Epidermal melanocyte (primary cell): Measurements from ENCODE around the gene SBF2.
"Not testable (repeated sequence)": the region's sequence is repeated elsewhere in the genome, so short reads cannot be mapped to it uniquely, and the experiment has no call there.

ENCODE experiments used
- DNase-seq: peaks from one replicate; pipeline ENCODE4 v3.0.0; 2011; ENCODE audit warnings: low spot score; ENCODE audit not compliant: insufficient read length

SBF2 gene

DNA sequence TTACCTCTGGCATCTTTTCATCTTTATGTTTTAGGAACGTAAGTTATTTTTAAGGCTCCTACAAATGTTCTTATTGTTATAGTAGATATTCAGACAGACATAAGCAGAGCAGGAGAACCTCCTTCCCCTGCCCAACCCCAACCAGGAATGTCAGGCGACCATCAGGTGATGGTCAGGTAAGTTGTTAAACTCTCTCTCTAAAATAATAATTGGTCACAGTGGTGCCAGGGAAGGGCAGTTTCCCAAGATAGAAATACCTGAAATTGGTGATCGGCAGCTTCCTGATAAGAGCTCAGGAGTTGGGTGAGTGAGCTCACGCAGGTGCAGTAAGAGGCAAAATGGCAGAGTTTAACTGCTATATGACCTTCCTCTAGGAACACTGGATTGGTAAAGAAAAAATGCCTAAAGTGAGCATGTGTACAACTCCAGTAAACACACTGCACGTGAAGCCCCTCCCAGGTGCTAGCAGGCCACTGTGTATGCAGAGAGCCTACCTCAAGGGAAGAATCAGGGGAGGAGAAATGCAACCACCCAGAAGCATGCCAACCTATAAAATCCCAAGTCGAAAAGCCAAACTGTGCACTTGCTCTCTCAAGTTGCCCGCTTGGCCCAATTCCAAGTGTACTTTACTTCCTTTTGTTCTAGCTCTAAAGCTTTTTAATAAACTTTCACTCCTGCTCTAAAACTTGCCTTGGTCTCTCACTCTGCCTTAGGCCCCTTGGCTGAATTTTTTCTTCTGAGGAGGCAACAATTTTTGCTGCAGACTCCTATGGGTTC, 273.9 kb downstream of the SBF2 start:
- DNase-seq: no peak

DNA sequence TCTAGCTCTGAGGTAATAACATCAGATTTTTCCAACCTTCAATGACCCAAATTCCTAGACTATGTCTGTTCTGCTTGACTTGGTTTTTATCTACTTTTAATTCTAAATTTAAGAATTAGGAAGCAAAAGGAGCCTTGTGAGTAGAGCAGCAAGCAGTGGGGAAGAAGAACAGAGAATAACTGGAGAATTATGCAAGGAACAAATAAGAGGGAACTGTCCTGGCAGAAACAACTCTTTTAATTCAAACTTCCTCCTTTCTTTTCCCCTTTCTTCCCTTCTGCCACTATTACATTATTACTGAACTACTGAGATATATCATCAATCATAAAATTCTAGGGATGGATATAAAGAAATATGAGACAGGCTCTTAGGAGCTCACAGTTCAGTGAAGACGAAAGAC, 276.1 kb downstream of the SBF2 start:
- DNase-seq: no peak

DNA sequence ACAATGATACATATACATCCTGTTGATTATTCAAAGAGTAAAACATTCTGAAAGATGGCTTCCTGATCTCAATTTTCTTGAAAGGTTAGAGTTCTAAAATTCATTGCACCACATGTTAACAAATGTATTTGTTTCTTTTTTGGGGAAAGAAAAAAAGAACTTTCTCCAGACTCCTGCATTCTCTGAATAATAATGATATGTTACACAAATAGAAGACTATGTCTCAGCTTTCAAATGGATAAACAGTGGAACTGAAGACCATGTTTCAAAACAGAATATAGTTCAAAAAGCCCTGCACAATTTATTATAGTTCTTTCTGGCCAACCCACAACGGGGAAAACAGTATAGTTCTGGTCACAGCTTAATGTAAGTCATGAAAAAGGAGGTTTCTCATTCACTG, 277.0 kb downstream of the SBF2 start:
- no peak for DNase-seq

DNA sequence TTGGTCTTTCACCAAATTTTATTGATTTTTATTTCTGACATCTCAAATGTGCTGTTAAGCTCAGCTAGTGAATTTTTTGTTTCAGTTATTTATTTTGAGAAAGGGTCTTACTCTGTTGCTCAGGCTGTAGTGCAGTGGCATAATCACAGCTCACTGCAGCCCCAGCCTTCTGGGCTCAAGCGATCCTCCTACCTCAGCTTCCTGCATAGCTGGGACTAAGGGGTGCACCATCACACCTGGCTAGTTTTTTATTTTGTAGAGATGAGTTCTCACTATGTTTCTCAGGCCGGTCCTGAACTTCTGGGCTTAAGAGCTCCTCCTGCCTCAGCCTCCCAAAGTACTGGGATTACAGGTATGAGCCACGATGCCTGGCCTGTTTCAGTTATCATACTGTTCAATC, 282.0 kb downstream of the SBF2 start:
- DNase-seq: no peak

DNA sequence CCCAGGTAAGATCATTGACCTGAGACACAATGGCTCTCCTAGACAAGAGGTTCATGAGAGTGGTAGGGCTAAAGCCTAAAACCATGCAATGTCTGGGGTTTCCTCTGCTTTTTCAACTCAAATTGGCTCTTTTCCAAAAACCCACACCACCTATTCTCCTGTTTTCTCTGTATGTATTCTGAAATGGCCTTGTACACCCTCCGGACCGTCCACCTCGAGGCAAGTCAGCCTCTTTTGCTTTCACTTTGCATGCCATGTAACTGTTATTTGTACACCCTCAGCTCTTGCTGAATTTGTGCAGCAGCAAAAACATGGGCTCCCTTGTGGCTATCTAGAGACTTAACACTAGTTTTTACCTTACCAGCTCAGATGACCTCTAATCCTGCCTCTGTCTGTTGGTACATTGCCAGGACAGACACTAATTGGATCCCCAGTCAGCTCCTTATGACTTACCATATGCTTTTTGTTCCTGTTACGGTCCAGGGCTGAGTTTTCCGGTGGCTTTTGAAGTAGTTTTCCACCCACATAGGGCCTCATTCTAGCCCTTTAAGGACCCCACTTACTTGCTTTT, 288.0 kb downstream of the SBF2 start:
- DNase-seq: no peak

DNA sequence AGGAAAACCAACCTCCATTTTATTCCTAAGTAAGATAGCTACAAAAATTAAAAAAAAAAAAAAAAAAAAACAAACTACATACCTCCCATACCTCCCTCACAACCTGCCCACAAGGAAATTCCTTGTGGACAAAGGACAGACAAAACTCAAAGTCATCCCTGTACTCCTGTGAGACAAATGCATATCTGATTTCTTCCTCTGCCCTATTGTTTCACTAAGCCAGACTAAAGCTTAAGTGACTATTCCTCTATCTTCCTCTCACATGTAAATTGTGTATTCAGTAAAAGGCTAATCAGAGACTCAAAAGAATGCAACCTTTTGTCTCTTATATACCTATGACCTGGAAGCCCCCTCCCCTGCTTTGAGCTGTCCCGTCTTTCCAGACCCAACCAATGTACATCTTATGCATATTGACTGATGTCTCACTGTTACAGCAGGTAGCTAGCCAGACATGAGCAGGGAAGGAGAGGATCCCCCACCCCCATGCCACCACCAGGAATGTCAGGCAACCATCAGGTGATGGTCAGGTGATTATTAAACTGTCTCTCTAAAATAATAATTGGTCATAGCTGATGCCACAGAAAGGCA, 289.4 kb downstream of the SBF2 start:
- DNase-seq: no peak

DNA sequence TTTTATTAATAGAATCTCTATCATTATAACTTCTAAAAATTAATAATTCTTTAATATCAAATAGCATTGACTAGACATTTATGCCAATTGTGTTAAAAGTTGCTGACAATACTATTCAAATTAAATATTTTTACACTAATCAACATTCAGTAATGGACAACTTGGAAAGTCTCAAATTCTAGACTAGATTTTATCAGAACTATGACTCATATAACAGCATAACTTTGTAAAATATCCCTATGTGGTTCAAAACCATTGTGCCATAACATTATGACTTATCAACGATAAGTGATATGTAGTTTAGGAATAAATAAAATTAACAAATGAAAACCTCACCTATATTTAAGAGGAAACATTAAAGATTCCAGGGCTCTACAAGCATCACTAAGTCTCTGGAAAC, 291.8 kb downstream of the SBF2 start:
- DNase-seq: no peak

DNA sequence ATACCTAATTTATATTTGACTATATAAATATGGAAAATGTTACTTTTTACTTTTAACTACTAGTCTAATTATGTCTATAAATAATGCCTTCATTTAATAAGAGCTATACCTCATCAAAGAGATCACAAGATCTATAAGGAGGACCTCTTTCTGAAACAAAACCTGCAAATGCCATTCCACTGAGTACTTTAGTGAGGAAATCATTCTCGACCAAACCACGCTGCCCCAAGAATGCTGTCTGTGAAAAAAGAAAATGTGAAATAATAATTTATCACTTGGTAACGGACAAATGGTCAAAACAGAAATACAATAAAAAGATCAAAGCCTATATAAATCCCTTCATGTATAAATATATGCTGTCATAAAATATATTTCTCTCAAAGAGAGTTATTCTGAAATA, 301.7 kb downstream of the SBF2 start:
- no peak for DNase-seq

DNA sequence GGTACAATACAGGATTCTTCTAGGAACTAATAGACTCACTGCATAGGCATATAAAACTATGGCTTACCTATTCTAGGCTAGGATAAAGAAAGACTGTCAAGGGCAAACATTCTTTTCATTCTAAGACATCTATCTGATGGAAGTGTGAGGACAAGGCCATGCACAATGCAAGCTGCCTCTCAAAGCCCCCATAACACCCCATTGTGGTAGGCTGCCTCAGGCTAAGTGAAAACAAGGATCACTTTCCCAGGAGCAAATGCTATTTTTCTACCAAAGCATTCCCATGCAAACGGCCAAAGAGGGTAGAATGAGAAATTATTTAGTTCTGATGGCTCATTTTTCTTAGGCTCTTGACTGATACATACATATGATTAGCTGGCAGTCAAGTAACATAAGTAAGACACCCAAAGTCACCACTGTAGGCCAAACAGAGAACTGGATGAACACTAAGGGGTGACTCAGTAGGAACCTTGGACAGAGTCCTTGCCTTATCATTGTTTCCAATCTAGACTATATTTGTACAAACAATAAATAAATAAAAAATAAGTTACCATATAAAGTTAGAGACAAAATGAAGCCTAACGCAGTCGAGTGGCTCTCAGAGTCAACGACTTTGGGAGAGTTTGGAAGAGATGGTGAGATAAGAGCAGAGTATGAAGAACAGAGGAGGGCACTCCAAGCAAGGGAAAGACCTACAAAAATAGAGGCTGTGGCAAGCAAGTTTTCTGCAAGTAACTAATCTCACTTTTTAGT, 303.6 kb downstream of the SBF2 start:
- no peak for DNase-seq

DNA sequence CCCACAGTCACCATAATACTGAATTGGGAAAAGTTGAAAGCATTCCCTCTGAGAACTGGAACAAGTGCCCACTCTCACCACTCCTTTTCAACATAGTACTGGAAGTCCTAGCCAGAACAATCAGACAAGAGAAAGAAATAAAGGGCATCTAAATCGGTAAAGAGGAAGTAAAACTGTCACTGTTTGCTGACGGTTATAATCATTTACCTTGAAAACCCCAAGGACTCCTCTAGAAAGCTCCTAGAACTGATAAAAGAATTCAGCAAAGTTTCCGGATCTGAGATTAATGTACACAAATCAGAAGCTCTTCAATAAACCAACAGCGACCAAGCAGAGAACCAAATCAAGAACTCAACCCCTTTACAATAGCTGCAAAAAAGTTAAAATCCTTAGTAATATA, 306.7 kb downstream of the SBF2 start:
- DNase-seq: not testable (repeated sequence)

DNA sequence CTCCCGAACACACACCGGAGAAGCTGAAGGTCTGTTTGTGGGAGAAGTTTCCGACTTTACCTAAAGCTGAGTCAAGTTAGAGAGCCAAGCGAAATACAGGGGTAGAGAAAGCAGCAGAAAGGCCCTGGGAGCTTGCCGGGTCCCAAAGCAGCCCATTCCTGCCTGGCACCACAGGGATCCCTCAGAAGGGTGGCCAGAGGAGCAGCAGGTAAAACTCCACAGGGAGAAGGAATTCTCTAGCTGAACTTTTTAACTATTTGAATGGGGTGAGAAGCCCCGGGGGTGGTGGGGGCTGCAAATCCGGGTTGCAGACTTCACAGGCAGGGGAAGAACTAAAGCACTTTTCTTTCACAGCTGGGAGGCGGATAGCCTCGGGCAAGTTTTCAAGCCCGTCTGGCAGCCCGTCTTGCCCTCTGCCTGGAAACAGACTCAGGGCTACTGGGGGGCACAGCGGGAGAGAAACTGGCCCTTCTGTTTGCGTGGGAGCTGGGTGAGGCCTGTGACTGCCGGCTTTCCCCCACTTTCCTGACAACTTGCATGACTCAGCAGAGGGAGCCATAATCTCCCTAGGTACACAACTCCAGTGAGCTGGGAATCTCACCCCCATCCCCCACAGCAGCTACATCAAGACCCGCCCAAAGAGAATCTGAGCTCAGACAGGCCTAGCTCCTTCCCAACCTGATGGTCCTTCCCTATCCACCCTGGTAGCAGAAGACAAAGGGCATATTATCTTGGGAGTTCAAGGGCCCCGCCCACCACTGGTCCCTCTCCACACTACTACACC, 311.0 kb downstream of the SBF2 start:
- DNase-seq: no peak

DNA sequence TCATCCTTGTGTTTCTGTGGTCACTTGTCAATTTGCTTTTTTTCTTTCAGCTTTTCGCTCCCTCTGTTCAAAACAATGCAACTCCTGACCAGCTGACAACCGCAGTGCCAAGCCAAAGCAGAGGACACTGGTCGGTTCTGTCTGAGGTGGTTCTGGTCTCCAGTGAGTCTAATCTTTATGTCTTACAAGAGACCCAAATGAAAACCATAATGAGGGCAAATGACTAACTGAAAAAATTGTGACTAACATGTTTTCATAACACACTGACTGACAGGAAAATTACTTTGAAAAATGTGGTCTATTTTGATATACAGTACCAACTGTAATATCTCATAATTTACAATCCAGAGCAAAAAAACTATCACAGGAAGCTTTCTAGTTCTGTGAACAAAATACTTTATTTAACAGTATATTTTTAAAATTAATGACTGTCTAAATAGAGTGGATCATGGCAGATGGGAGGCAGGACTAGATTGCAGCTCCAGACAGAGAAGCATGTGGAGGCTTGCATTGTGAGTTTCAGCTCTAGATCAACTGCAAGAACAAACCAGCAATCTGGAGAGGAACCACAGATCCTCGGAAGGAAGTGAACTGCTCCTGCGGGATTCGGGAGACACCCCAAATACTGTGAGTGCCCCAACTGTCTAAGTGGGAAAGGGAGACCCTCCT, 311.8 kb downstream of the SBF2 start:
- no peak for DNase-seq

DNA sequence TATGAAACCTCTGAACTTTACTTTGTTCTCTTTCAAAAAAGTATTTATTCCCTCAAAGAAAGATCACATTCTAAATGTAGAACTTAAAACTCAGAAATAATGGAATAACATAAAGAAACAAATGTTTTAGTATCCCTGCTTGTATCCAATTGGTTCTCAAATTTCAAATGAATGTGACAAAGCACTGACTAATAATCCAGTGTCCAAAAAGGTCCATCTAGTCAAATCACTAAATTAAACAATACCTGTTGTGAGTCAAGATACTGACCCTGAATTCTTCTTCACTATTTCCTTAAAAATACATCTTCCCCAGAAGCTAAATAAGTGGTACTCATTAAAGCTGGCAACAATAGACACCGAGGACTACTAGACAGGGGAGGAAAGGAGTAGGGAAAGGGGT, 313.1 kb downstream of the SBF2 start:
- no peak for DNase-seq

DNA sequence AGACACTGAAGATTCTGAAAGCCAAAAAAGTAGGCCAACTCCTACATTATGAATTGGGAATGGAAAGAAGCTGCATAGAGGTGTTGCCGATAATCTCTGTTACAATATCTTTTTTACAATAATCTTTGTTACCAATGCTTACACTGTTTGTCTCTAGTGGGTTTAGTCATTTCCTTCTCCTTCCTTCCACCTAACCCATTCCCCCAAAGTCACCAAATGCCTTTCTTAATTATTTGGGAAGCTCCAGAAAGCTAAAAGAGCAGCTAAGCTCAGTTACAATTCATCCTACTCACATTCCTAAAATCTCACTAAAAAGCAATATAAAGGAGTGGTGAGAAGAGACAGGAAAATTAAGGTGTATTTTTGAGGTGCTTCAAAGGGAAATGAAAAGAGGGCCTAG, 316.5 kb downstream of the SBF2 start:
- no peak for DNase-seq

DNA sequence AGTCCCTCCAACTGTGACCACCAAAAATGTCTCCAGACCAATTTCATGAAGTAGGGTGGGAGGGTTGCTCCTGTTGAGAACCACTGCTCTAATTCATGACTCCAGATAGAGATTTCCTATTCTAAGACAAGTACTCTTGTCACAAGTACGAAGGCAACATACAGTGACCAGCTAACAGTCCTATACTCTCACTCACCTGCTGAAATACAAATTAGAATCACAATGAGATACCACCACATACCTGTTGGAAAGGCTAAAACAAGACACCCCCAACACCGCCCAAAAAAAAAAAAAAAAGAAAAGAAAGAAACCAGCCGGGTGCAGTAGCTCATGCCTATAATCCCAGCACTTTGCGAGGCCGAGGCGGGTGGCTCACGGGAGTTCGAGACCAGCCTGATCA, 319.6 kb downstream of the SBF2 start:
- no peak for DNase-seq

DNA sequence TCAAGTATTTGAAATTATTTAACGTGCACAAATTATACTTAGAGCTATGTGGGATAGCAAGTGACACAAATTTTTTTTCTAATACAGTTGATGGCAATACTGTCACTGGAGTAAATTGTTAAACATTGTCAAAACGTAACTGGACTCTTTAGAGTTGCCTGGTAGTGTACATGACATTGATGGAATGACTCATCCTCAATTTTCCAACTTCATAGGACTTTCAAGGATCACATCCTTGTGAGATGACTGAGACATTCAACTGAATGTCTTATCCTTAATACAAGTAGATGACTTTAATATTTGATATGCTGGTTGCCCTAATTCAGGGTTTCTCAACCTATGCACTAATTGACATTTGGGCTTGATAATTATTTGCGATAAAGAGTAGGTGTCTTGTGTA, 320.1 kb downstream of the SBF2 start:
- DNase-seq: no peak

DNA sequence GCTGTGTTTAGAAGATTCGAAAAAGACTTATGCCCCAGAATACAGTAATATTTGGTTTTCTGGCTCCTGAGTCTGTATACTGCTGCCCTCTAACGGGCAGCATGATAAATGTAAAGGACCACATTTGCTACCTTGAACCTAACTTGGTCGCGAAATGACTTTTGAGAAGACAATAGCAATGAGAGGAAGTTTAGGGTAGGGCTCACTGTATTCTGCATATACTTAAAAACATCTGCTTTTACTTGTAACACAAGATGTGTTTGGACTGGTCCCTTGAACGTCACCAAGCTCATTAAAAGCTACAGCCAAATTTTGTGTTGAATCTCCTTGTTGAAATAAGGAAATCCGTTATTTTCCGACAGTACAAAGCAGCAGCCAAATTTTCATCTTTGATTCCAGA, 321.0 kb downstream of the SBF2 start:
- DNase-seq: peak; percentile 65

DNA sequence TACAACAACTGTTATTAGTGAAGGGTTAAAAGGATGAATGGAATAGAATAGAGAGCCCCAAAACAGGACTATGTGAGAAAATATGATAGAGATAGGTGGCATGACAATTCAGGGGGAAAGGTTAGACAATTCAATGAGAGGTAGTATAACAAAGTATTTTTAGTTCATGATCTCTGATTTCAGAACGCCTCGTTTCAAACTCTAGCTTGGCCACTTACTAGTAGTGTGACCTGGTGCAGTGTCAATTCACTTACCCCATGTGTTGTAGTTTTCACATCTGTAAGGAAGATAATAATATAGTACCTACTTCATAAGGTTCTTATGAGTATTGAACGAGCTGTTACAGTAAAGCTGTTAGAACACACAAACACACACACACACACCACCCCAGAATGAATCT, 322.1 kb downstream of the SBF2 start:
- DNase-seq: no peak

DNA sequence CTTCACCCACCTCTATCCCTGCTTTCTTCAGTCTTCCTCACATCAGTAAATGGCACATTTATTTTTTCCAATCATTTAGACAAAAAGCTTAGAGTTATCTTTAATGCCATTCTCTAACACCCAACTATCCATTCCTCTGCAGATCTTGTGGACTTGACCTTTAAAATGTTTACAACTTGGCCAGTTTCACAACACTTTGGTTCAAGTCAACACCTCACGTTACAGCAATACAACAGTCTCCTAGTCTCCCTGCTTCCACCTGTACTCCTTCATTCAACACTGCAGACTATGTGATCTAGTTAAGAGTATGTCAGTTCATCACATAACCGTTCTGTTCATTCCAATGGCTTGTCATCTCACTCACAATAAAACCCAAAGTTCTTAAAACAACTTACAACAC, 325.0 kb downstream of the SBF2 start:
- no peak for DNase-seq

DNA sequence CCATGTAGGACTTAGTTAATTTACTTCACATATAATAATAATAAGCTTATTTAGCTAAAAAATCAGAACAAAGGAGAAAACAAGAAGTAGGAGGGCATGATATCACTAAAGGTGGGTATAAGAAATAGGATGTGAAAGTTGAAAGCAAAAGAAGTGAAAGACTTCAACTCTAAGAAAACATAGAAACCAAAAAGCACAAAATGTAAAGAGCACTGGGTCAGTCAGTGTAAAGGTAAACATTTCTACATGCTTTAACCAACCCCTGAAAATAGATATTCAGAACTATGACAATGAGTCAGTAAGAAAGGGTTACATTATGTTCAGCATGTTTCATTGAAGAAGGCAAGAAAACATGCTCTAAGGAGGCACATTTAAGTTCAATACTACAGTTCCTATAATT, 331.3 kb downstream of the SBF2 start:
- no peak for DNase-seq

DNA sequence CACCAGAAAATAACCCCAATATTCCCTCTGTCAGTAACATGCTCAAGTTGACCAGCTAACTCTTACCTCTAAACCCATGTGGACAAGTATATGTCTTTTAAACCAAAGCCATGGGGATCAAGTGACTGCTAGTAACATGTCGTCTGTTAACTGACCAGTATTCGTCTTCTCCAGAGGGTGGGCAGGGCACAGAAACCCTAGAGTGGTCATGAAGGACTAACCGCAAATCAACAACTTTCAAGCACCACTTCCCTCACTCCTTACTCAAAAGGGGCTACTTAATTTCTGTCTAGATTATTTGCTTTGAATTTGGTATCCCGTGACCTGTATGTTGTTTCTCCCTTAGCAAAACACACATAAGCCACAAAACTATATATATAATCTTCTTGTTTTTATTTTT, 336.9 kb downstream of the SBF2 start:
- DNase-seq: no peak
